HG03196 (cell line): ENCODE results near the gene LAIR2.

Experiments used
- ATAC-seq: cut with Tn5 transposase; IDR thresholded peaks from one replicate; pipeline ENCODE4 v1.9.1; 2021; ENCODE audit not compliant: unreplicated experiment

Gene LAIR2

GRCh38 chr19:54530866-54531265, 28.2 kb downstream of the LAIR2 start:
- ATAC-seq = no peak

GRCh38 chr19:54532528-54532927, 29.9 kb downstream of the LAIR2 start:
- peak; percentile 89 for ATAC-seq

- no peak for ATAC-seq
Observed at GRCh38 chr19:54533476-54533875, 30.8 kb downstream of the LAIR2 start.

GRCh38 chr19:54534156-54534555, 31.5 kb downstream of the LAIR2 start:
- no peak for ATAC-seq

DNA sequence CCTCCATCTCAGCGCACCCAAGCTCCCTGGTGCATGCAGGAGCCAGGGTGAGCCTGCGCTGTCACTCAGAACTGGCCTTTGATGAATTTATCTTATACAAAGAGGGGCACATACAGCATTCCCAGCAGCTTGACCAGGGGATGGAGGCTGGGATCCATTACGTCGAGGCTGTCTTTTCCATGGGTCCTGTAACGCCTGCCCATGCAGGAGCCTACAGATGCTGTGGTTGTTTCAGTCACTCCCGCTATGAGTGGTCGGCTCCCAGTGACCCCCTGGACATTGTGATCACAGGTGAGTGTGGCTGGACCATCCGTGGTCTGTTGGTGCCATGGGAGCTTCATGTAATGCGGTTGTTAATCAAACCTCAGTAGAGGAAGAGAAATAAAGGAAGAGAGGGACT, 33.0 kb downstream of the LAIR2 start:
- no peak for ATAC-seq

DNA sequence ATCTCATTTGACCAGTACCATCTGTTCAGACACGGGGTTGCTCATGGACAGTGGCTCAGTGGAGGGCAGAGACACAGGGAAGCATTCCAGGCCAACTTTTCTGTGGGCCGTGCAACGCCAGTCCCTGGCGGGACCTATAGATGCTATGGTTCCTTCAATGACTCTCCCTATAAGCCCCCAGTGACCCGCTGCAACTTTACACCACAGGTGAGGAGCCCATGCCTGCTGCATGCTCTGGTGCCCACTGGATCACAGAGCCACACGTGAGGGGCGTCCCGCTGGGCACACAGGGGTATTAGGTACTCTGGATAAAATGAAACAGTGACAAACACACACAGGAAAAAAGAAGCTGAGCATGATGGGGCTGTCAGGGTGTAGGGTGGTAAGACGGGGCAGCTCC, 34.3 kb downstream of the LAIR2 start:
- no peak for ATAC-seq

DNA sequence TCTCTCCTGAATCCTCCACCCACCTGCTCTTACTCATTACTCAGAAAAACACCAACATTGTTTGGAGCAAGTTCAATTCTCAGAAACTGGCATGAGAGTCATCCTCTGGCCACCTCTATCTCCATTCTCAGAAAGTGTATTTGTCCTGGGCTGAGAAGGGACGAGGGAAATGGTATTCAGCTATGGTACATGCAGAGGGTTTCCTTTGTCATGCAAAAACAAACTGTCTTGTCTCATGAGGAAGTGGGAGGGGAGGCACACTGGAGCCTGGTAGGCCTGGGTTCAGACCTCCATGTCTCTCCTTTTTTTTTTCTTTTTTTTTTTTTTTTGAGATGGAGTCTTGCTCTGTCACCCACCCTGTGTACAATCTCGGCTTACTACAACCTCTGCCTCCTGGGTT, 39.1 kb downstream of the LAIR2 start:
- no peak for ATAC-seq

DNA sequence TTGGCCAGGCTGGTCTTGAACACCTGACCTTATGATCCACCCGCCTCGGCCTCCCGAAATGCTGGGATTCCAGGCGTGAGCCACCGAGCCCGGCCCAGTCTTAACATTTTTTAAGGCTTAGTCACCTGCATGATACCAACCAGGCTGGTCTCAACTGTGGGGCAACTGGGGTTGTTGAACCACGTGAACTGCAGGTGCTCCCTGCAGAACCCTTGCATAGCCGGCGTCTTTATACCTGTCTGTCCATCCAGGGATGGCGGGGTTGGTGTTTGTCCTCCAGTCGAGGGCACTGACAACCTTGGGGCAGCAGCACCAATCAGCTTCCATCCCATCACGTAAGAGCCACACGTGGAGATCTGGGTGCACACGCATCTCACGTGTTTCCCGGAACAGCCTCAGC, 46.2 kb downstream of the LAIR2 start:
- ATAC-seq = no peak

GRCh38 chr19:54549224-54549623, 46.6 kb downstream of the LAIR2 start:
- ATAC-seq = no peak

- no peak for ATAC-seq
Observed at GRCh38 chr19:54551293-54551692, 48.7 kb downstream of the LAIR2 start.

DNA sequence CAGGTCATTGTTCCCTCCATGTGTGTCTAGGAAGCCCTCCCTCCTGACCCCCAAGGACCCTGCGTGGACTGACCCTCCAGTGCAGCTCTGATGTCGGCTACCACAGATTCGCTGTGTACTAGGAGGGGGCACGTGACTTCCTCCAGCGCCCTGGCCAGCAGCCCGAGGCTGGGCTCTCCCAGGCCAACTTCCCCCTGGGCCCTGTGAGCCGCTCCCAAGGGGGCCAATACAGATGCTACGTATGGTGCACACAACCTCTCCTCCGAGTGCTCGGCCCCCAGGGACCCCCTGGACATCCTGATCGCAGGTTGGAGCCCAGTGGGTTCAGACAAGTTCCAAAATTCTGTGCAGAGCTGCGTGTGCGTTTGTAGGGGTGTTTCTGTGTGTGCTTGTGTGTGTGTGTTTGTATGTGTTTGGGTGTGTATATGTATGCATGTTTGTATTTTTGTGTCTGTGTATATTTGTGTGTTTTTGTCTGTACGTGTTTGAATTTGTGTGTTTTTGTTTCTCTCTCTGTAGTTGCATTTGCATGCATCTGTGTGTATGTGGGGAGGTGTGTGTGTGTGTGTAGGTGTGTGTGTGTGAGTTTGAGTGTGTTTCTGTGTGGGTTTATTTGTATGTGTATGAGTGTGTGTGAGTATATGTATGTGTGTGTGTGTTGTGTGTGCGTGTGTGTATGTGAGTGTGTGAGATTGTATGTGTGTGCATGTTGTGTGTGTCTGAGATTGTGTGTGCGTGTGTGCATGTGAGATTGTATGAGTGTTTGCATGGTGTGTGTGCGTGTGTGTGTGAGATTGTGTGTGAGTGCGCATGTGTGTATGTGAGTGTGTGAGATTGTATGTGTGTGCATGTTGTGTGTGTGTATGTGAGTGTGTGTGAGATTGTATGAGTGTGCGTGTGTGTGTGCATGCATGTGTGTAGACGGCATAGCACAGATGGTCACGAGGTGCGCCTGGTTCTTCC, 49.6 kb downstream of the LAIR2 start:
- no peak for ATAC-seq

- no peak for ATAC-seq
Observed at GRCh38 chr19:54552913-54553310, 50.3 kb downstream of the LAIR2 start.

GRCh38 chr19:54554006-54554405, 51.4 kb downstream of the LAIR2 start:
- ATAC-seq = no peak

GRCh38 chr19:54554896-54555295, 52.3 kb downstream of the LAIR2 start:
- ATAC-seq = no peak

GRCh38 chr19:54556194-54556593, 53.6 kb downstream of the LAIR2 start:
- ATAC-seq = no peak

GRCh38 chr19:54558339-54558738, 55.7 kb downstream of the LAIR2 start:
- no peak for ATAC-seq
